ENCODE results near the gene PIGK. TPM values are rescaled to one million over a fixed set of nuclear protein-coding genes. Genes with fewer than 3 reads are reported as not detected.
A peak's percentile ranks its signal among the peaks of the same experiment; 100 is the strongest.
"Not testable (repeated sequence)": the region's sequence is repeated elsewhere in the genome, so short reads cannot be mapped to it uniquely, and the experiment has no call there.

Gene PIGK
- total RNA-seq, 1 donor from 2014 or later, result 32.5 TPM

GRCh38 chr1:77193951-77194350 is 25.3 kb downstream of the PIGK start:
- DNase-seq (ENCODE audit: low spot score), result no peak

GRCh38 chr1:77188770-77189169 is 30.5 kb downstream of the PIGK start:
- DNase-seq (ENCODE audit: low spot score), result no peak

GRCh38 chr1:77186907-77187306 is 32.3 kb downstream of the PIGK start:
- DNase-seq (ENCODE audit: low spot score), result not testable (repeated sequence)

- no peak for DNase-seq (ENCODE audit: low spot score)
Measured at GRCh38 chr1:77182083-77182482, 37.1 kb downstream of the PIGK start.

- DNase-seq (ENCODE audit: low spot score), result no peak
Measured at GRCh38 chr1:77179632-77180031, 39.6 kb downstream of the PIGK start.

GRCh38 chr1:77175230-77175844 is 43.9 kb downstream of the PIGK start:
- no peak for DNase-seq (ENCODE audit: low spot score)

DNA sequence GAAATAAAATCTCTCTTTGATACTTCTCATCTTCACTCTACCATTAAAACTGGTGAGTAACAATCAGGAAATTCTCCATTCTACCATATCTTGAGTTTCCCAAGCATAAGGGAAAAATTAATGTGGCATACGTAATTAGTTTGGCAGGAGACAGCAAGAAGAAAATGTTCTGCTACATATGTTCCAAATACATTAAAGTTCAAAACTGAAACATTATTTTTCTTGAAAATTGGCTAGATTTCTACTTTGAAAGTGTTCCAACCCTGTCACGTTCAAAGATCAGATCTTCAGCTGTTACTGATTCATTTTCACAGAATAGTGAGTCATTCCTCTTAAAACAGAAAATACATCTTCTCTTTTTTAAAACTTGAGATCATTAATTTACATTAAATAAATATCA is 48.5 kb downstream of the PIGK start:
- no peak for DNase-seq (ENCODE audit: low spot score)

DNA sequence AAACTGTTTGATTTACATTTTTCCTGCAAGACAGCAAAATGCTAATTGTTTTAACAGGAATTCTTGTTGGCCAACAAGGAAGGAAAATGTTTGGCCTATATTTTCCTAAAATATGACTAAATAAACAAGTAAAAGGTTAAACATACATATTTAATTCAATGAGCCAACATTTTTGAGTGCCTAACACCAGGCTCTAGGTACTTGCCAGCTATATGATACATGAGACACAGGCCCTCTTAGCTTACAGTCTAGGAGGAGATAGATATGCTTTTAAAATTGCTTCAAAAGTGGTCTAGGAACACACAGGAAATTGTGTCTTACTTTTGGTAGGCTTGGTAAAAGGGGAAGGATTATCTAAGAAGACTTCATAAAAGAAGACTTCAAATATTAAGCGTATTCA is 50.9 kb downstream of the PIGK start:
- no peak for DNase-seq (ENCODE audit: low spot score)

- DNase-seq (ENCODE audit: low spot score), result no peak
Measured at GRCh38 chr1:77164434-77164944, 54.7 kb downstream of the PIGK start.

DNA sequence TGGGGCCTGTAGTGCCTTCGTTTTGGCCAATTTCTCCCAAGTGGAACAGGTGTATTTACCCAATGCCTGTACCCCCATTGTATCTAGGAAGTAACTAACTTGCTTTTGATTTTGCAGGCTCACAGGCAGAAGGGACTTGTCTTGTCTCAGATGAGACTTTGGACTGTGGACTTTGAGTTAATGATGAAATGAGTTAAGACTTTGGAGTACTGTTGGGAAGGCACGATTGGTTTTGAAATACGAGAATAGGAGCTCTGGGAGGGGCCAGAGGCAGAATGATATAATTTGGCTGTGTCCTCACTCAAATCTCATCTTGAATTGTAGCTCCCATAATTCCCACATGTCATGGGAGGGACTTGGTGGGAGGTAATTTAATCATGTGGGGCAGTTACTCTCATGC is 59.5 kb downstream of the PIGK start:
- DNase-seq (ENCODE audit: low spot score), result not testable (repeated sequence)

DNA sequence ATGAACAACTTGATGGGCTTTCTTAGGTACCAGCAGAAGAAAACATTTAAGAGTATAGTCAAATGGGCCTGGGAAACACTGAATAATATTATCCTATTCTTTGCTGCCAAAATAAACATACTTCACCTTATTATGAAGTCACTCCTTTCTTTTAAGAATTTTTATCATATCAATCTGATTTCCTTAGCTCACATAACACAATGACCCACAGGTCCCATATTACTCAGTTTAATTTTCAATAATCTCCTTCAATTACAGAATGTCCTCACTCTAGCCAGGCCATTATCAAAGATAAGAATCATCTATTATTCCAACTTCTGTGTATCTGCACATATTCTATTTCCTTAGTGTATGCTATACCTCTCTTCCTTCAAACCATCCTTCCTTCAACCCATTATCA is 63.0 kb downstream of the PIGK start:
- no peak for DNase-seq (ENCODE audit: low spot score)

GRCh38 chr1:77146270-77146669 is 73.0 kb downstream of the PIGK start:
- no peak for DNase-seq (ENCODE audit: low spot score)

GRCh38 chr1:77143529-77144121 is 75.6 kb downstream of the PIGK start:
- no peak for DNase-seq (ENCODE audit: low spot score)

DNA sequence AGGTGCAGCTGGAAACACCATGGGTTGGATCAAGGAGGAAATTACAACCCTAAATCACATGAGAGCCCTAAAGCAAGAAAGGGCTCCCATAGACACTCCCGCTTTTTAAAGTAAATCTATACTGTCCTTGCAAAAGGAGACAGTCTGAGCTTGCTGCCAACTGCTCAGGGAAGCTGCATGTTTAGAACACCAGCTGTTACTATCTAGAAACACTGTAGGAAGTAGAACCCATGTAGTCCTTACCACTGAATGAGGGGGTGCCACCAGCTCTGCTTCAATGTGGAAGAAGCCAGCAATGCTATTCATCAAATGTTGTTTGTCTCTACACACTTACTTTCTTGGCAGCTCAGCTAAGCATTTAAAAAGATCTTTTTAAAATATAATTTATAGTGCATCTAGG is 79.8 kb downstream of the PIGK start:
- DNase-seq (ENCODE audit: low spot score), result no peak

GRCh38 chr1:77134359-77134758 is 84.9 kb downstream of the PIGK start:
- no peak for DNase-seq (ENCODE audit: low spot score)

DNA sequence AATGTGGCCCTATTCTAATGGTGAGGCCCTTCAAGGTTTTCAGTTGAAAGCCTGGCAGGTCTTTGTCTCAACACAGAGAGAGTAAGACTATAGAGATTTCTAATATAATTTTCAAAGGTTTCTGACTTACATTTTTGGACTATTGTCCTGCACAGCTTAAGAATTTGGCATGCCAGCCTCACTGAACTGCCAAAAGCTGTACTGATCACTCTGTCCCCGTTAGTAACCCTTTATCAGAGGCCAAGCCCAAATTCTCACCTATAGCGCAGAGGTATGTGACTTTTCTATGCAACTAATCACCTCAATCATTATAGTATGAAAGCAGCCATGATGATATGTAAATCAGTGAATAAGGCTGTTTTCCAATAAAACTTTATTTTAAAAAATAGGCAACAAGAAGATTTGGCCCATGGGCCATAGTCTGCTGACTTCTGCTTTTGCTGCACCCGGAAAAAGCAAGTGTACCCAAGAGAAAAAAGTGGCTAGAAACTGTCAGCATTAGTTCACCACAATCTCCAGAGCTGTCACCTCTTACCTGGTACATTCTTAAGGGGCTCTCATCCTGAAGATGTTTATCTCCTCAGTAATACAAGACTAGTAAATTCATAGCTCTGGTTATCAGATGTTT is 85.4 kb downstream of the PIGK start:
- DNase-seq (ENCODE audit: low spot score), result no peak

GRCh38 chr1:77126307-77126706 is 92.9 kb downstream of the PIGK start:
- peak; percentile 44 for DNase-seq (ENCODE audit: low spot score)

GRCh38 chr1:77121503-77121902 is 97.7 kb downstream of the PIGK start:
- DNase-seq (ENCODE audit: low spot score), result no peak

DNA sequence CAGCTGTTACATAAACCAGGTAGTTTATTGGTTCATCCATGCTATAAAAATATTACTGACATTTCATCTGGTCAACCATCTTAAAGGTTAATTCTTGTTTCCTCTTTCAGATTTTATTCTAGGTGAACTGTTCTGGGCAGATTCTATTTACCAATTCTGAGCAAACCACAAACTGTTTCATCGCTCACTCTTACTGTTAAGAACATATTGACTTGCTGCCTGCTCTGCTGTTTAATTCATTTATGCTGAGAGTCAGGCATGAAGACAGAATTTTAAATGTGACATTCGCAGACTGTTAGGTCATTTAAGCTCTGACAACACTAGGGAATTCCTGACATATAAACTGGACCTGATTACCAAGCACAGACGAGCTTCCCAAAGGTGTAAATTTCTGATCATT is 98.3 kb downstream of the PIGK start:
- DNase-seq (ENCODE audit: low spot score), result no peak

DNA sequence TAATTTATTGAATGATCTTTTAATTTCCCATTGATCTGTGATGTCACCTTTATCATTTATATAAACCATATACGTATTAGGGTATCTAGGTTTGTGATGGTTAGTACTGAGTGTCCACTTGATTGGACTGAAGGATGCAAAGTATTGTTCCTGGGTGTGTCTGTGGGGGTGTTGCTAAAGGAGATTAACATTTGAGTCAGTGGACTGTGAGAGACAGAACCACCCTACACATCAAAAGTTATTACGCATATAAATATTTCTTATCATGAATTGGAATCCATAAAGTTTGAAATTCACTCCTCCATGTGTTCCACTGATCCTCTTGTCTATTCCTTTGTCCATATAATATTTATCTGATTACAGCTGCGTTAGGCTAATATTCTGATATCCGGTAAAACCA is 100.5 kb downstream of the PIGK start:
- no peak for DNase-seq (ENCODE audit: low spot score)

GRCh38 chr1:77104672-77105071 is 114.6 kb downstream of the PIGK start:
- no peak for DNase-seq (ENCODE audit: low spot score)

DNA sequence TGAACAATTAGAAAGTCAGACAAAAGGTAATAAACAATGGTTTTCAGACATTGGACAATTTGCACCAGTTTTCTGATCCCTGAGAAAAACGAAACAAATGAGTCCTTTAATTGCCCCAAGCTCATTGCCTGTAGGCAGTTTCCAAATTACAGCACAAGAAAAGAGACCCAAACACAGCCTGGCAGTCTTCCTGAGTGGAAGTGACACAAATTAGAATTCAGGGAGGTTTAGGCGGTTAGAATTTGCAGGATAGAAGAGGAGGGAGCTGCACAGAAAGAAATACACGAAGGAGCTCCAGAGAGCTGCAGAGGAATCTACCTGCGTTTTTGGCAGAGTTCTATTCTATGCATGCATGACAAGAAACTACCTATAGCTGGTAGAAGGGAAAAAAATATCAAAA is 115.7 kb downstream of the PIGK start:
- DNase-seq (ENCODE audit: low spot score), result no peak

GRCh38 chr1:77100875-77101274 is 118.4 kb downstream of the PIGK start:
- no peak for DNase-seq (ENCODE audit: low spot score)
